ENCODE measurements around the gene TRIOBP.

DNA sequence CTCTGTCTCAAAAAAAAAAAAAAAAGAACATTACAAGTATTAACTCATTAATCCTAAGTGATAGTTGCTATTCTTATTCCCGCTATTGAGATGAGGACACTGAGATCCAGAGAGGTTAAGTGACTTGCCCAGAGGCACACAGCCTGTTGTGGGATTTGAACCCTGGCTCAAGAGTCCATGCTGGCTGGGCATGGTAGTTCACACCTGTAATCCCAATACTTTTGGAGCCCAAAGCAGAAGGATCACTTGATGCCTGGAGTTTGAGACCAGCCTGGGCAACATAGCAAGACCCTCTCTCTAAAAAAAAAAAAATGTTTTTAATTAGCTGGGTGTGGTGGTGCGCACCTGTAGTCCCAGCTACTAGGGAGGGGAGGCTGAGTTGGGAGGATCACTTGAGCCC, 115.0 kb downstream of the TRIOBP start:
- TF ChIP-seq CTCF (IDR thresholded peaks at IDR 0.05), result no peak
- TF ChIP-seq POLR2AphosphoS5 (IDR thresholded peaks at IDR 0.05), result no peak
